HK-2 (cell line): ENCODE measurements around the gene TGM3.

Experiments
- DNase-seq: peaks from one replicate; pipeline ENCODE4 v3.0.0-alpha.2; 2018; ENCODE audit not compliant: unreplicated experiment

The TGM3 gene

GRCh38 chr20:2338411-2339066, 42.7 kb downstream of the TGM3 start:
- no peak for DNase-seq

- DNase-seq: no peak
These were observed 44.3 kb downstream of the TGM3 start for GRCh38 chr20:2340136-2340535.

GRCh38 chr20:2340823-2341222, 45.0 kb downstream of the TGM3 start:
- DNase-seq: no peak

GRCh38 chr20:2341336-2341735, 45.5 kb downstream of the TGM3 start:
- no peak for DNase-seq

- DNase-seq: no peak
These were observed 46.4 kb downstream of the TGM3 start for GRCh38 chr20:2342243-2342642.

GRCh38 chr20:2346188-2346587, 50.4 kb downstream of the TGM3 start:
- DNase-seq: no peak

GRCh38 chr20:2348336-2348735, 52.5 kb downstream of the TGM3 start:
- DNase-seq: no peak

GRCh38 chr20:2349801-2350200, 54.0 kb downstream of the TGM3 start:
- no peak for DNase-seq

GRCh38 chr20:2350606-2351005, 54.8 kb downstream of the TGM3 start:
- no peak for DNase-seq

- no peak for DNase-seq
These were observed 57.4 kb downstream of the TGM3 start for GRCh38 chr20:2353231-2353630.

- no peak for DNase-seq
These were observed 61.3 kb downstream of the TGM3 start for GRCh38 chr20:2357114-2357513.

GRCh38 chr20:2358006-2358405, 62.2 kb downstream of the TGM3 start:
- DNase-seq: no peak

- no peak for DNase-seq
These were observed 65.3 kb downstream of the TGM3 start for GRCh38 chr20:2361035-2361593.

- no peak for DNase-seq
These were observed 67.4 kb downstream of the TGM3 start for GRCh38 chr20:2363187-2363586.

- DNase-seq: no peak
These were observed 67.8 kb downstream of the TGM3 start for GRCh38 chr20:2363587-2363986.

- no peak for DNase-seq
These were observed 68.2 kb downstream of the TGM3 start for GRCh38 chr20:2364044-2364443.

- DNase-seq: no peak
These were observed 69.3 kb downstream of the TGM3 start for GRCh38 chr20:2365091-2365490.

GRCh38 chr20:2365666-2366065, 69.9 kb downstream of the TGM3 start:
- DNase-seq: no peak

GRCh38 chr20:2368621-2369020, 72.8 kb downstream of the TGM3 start:
- no peak for DNase-seq

GRCh38 chr20:2373098-2373497, 77.3 kb downstream of the TGM3 start:
- DNase-seq: no peak

- DNase-seq: no peak
These were observed 78.7 kb downstream of the TGM3 start for GRCh38 chr20:2374346-2375125.

- no peak for DNase-seq
These were observed 83.1 kb downstream of the TGM3 start for GRCh38 chr20:2378893-2379292.

GRCh38 chr20:2379511-2380229, 83.9 kb downstream of the TGM3 start:
- DNase-seq: no peak
